HL-60 (cell line): ENCODE results near the gene VSTM2B.

Experiments
- DNase-seq, 2 experiments: peaks; one replicate each; pipeline ENCODE4 v3.0.0-alpha.2; 2010 to 2020; ENCODE audit warnings: low read depth in 1 of 2, low spot score in 1 of 2
- H3K27ac ChIP-seq: fragments of 250-450 bp; sonication (Bioruptor Pico); replicated peaks from 2 replicates; pipeline ENCODE4 v1.5.1; 2020; ENCODE audit warnings: mild to moderate bottlenecking, moderate library complexity
- H3K27me3 ChIP-seq: fragments of 250-450 bp; sonication (Bioruptor Pico); 2 replicates; pipeline ENCODE4 v1.5.1; 2021; ENCODE audit warnings: mild to moderate bottlenecking, moderate library complexity; ENCODE audit not compliant: insufficient read depth, poor library complexity, severe bottlenecking
- H3K4me3 ChIP-seq: replicated peaks from 2 replicates; pipeline ENCODE4 v1.5.1; 2011; ENCODE audit warnings: mild to moderate bottlenecking, control low read depth, low read length; ENCODE audit not compliant: insufficient read depth
- CTCF ChIP-seq: IDR thresholded peaks from one replicate; pipeline ENCODE4 v1.5.1; 2011; ENCODE audit warnings: low read length, control low read depth, inconsistent platforms; ENCODE audit not compliant: insufficient read depth
- GABPA ChIP-seq: IDR thresholded peaks from 2 replicates; pipeline ENCODE4 v1.6.1; 2012; ENCODE audit warnings: low read depth
- POLR2AphosphoS5 ChIP-seq: IDR thresholded peaks from 2 replicates; pipeline ENCODE4 v1.6.1; 2012; ENCODE audit warnings: low read depth
- REST ChIP-seq: IDR thresholded peaks from 2 replicates; pipeline ENCODE4 v1.6.1; 2012; ENCODE audit warnings: low read depth; ENCODE audit not compliant: insufficient replicate concordance
- SPI1 ChIP-seq: IDR thresholded peaks from 2 replicates; pipeline ENCODE4 v1.6.1; 2012; ENCODE audit warnings: low read depth, mild to moderate bottlenecking, borderline replicate concordance

Gene VSTM2B

DNA sequence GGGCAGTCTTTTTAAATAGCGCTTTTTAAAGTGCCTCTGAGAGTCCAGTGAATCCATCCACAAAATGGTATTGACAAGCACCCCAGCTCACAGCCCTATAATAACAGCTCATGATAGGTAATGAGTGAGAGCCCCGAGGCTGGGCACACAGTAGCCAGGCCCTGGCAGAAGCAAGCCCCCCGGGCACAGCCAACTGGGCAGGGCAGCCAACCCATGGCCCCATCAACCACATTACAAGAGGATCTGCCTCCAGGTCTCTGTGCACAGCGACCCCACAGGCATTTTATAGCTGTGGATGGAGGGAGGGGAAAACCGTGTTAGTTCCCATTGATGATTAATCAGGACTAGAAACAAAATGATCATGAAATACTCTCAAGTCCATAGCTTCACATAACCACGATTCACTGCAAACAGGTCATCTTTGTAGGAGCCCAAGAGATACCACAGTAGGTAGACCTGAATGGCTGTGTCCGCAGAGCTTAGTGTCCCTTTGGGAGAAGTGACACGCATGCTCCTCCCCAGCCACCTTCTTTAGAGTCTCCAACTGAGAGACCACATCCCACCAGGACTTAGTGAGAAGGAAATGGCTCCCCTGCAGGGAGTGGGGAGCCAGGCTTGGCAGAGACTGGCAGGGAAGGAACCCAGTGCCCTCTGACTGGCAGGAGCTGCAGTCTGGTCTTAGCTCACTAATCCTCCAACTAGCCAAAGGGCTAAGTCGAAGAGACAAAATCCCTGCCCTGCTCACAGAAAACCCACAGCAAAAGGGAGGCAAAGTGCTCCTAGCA is 4.3 kb upstream of the VSTM2B start:
- no peak for DNase-seq
- Histone ChIP-seq H3K4me3 (no peak overlapping the region), H3K27ac (no peak overlapping the region), H3K27me3 (peaks cover 21% of the 10 kb centered on the region)
- TF ChIP-seq GABPA (no peak), SPI1 (no peak), REST (no peak), POLR2AphosphoS5 (no peak), CTCF (no peak)

DNA sequence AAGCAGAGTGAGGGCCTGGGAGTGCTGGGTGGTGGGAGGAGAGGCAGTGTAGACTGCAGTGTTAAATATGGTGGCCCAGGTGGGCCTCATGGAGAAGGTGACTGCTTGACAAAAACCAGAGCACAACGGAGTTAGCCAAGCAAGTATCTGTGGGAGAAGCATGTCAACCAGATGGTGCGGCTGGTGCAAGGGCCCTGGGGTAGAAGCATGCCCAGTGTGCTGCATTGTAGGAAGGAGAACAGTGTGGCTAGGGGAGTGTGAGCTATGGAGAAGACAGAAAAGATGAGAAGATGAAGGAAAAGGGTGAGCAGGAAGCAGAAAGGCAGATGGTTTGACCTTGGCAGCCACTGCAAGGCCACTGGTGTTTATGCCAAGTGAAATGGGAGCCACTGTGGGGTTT is 2.2 kb upstream of the VSTM2B start:
- Histone ChIP-seq H3K4me3 (no peak overlapping the region), H3K27ac (no peak overlapping the region), H3K27me3 (peaks cover 37% of the 10 kb centered on the region)
- DNase-seq = no peak
- TF ChIP-seq SPI1 = no peak
- TF ChIP-seq REST = no peak
- TF ChIP-seq CTCF = no peak
- no peak for TF ChIP-seq GABPA
- no peak for TF ChIP-seq POLR2AphosphoS5

- no peak for DNase-seq
- no peak overlapping the region for H3K4me3 ChIP-seq
Observed at GRCh38 chr19:29524201-29524911, 1.4 kb upstream of the VSTM2B start.

More at GRCh38 chr19:29524201-29524911, 1.4 kb upstream of the VSTM2B start:
- TF ChIP-seq REST (no peak), POLR2AphosphoS5 (no peak), SPI1 (no peak), CTCF (no peak), GABPA (no peak)
- Histone ChIP-seq H3K27ac (no peak overlapping the region), H3K27me3 (peaks cover 44% of the 10 kb centered on the region)
